Loucy (cell line): Measurements from ENCODE around the gene CSF3R.

Experiments used
- CTCF ChIP-seq: fragments of 200-600 bp; sonication (generic); conservative IDR thresholded peaks from 2 replicates; pipeline ENCODE4 v1.5.1; 2014; ENCODE audit warnings: mild to moderate bottlenecking, antibody characterized with exemption, low read length
- EZH2phosphoT487 ChIP-seq: fragments of 200-600 bp; IDR thresholded peaks from 2 replicates; pipeline ENCODE4 v1.6.1; 2018; ENCODE audit warnings: antibody characterized with exemption, mild to moderate bottlenecking, moderate library complexity, borderline replicate concordance

- TF ChIP-seq CTCF (no peak), EZH2phosphoT487 (no peak)
Observed at GRCh38 chr1:36530261-36530660, 47.5 kb upstream of the CSF3R start.
